ENCODE data around the gene RPH3AL.

DNA sequence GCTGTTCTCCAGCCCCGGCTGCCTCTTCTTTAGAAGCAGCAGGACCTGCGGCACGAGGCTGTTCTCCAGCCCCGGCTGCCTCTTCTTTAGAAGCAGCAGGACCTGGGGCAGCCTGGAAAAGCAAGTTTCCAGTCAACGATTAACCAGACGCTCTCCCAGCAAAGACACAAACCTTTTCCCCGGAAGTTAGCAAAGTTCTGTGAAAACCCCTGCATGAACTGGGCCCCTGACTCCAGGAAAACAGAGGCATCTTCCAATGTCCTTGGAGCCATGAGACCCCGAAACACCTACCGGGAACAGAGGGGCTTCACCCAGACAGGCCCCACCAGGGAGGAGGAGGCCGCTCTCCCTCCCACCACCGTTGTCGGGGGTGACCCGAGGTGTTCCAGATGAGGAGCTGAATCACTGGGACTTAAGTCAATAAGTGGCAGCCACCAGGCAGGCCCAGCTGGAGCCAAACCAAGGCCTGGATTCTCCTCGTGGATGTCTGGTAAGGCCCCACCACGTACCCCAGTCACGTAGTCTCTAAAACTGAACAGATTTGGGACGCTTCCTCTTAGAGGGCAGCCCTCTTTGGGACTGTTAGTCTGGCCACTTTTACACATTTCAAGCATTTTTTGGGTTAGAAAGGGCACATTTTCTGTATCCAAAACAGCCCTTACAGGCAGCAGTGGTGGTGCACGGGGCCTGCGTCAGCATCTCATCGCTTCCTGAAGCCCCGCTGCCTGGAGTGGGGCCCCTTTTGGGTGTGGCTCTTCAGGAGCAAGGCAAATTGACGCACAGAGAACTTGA is at the start of gene RPH3AL:
- TF ChIP-seq ZNF169 (tag by site-specific recombination; IDR thresholded peaks at IDR 0.05), result no peak
- TF ChIP-seq ZBTB49 (tag by site-specific recombination; IDR thresholded peaks at IDR 0.05; ENCODE audit: low read depth), result no peak
- TF ChIP-seq ZNF596 (tag by site-specific recombination; IDR thresholded peaks at IDR 0.05), result no peak
- no peak for TF ChIP-seq ZNF239 (tag by site-specific recombination; IDR thresholded peaks at IDR 0.05)
- TF ChIP-seq BCL11A (tag by site-specific recombination; IDR thresholded peaks at IDR 0.05; ENCODE audit: low read depth), result no peak
- TF ChIP-seq, protein P1, sequence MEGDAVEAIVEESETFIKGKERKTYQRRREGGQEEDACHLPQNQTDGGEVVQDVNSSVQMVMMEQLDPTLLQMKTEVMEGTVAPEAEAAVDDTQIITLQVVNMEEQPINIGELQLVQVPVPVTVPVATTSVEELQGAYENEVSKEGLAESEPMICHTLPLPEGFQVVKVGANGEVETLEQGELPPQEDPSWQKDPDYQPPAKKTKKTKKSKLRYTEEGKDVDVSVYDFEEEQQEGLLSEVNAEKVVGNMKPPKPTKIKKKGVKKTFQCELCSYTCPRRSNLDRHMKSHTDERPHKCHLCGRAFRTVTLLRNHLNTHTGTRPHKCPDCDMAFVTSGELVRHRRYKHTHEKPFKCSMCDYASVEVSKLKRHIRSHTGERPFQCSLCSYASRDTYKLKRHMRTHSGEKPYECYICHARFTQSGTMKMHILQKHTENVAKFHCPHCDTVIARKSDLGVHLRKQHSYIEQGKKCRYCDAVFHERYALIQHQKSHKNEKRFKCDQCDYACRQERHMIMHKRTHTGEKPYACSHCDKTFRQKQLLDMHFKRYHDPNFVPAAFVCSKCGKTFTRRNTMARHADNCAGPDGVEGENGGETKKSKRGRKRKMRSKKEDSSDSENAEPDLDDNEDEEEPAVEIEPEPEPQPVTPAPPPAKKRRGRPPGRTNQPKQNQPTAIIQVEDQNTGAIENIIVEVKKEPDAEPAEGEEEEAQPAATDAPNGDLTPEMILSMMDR (tag by site-specific recombination; IDR thresholded peaks at IDR 0.05), result no peak
- TF ChIP-seq ZNF274 (IDR thresholded peaks at IDR 0.05; ENCODE audit: low read length), result no peak
- TF ChIP-seq ZNF274 (tag by site-specific recombination; IDR thresholded peaks at IDR 0.05; ENCODE audit: borderline replicate concordance), result no peak
- no peak for TF ChIP-seq MEIS1 (CRISPR knock-in tag; IDR thresholded peaks at IDR 0.05; ENCODE audit: borderline replicate concordance)
- TF ChIP-seq, protein P2, sequence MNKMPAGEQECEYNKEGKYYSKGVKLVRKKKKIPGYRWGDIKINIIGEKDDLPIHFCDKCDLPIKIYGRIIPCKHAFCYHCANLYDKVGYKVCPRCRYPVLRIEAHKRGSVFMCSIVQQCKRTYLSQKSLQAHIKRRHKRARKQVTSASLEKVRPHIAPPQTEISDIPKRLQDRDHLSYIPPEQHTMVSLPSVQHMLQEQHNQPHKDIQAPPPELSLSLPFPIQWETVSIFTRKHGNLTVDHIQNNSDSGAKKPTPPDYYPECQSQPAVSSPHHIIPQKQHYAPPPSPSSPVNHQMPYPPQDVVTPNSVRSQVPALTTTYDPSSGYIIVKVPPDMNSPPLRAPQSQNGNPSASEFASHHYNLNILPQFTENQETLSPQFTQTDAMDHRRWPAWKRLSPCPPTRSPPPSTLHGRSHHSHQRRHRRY (tag by site-specific recombination; IDR thresholded peaks at IDR 0.05), result no peak
- no peak for TF ChIP-seq YY1 (tag by site-specific recombination; IDR thresholded peaks at IDR 0.05)
- TF ChIP-seq, protein P3, sequence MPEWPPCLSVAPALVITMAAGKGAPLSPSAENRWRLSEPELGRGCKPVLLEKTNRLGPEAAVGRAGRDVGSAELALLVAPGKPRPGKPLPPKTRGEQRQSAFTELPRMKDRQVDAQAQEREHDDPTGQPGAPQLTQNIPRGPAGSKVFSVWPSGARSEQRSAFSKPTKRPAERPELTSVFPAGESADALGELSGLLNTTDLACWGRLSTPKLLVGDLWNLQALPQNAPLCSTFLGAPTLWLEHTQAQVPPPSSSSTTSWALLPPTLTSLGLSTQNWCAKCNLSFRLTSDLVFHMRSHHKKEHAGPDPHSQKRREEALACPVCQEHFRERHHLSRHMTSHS (tag by site-specific recombination; IDR thresholded peaks at IDR 0.05), result no peak
- TF ChIP-seq ZNF280D (tag by site-specific recombination; IDR thresholded peaks at IDR 0.05), result no peak
